Measurements from ENCODE around the gene CNTFR. TPM values are rescaled to one million over a fixed set of nuclear protein-coding genes. Genes with fewer than 3 reads are reported as not detected.

CNTFR gene
- total RNA-seq, 1 donor from 2014 or later: 2.7 TPM

GRCh38 chr9:34558364-34558763 lies 31.2 kb downstream of the CNTFR start:
- Mint-ChIP-seq H3K9me3 (ENCODE audit: low read depth) (peaks cover 2% of the 10 kb centered on the region), H3K27me3 (peaks cover 34% of the 10 kb centered on the region), H3K4me1 (ENCODE audit: low read depth) (peaks cover 10% of the 10 kb centered on the region), H3K27ac (no peak overlapping the region), H3K4me3 (ENCODE audit: low read depth) (no peak overlapping the region), H3K36me3 (ENCODE audit: insufficient read depth) (no peaks in the 10 kb centered on the region)
- DNase-seq (ENCODE audit: low spot score, unreplicated experiment): no peak
- no peak for TF ChIP-seq CTCF (IDR thresholded peaks at IDR 0.05; ENCODE audit: unreplicated experiment)

- DNase-seq (ENCODE audit: low spot score, unreplicated experiment): no peak
- H3K4me3 Mint-ChIP-seq (ENCODE audit: low read depth): no peak overlapping the region
- peaks cover 10% of the 10 kb centered on the region for H3K4me1 Mint-ChIP-seq (ENCODE audit: low read depth)
- H3K27ac Mint-ChIP-seq: no peak overlapping the region
- H3K36me3 Mint-ChIP-seq (ENCODE audit: insufficient read depth): no peaks in the 10 kb centered on the region
- no peaks in the 10 kb centered on the region for H3K9me3 Mint-ChIP-seq (ENCODE audit: low read depth)
- no peak for TF ChIP-seq CTCF (IDR thresholded peaks at IDR 0.05; ENCODE audit: unreplicated experiment)
- peaks cover 30% of the 10 kb centered on the region for H3K27me3 Mint-ChIP-seq
Measured at GRCh38 chr9:34557426-34558321, 31.9 kb downstream of the CNTFR start.

- Mint-ChIP-seq H3K9me3 (ENCODE audit: low read depth) (no peaks in the 10 kb centered on the region), H3K4me3 (ENCODE audit: low read depth) (no peak overlapping the region), H3K27me3 (peaks cover 31% of the 10 kb centered on the region), H3K27ac (no peak overlapping the region), H3K4me1 (ENCODE audit: low read depth) (peaks cover 10% of the 10 kb centered on the region), H3K36me3 (ENCODE audit: insufficient read depth) (no peaks in the 10 kb centered on the region)
- no peak for DNase-seq (ENCODE audit: low spot score, unreplicated experiment)
- TF ChIP-seq CTCF (IDR thresholded peaks at IDR 0.05; ENCODE audit: unreplicated experiment): no peak
Measured at GRCh38 chr9:34556949-34557348, 32.6 kb downstream of the CNTFR start.

- TF ChIP-seq CTCF (IDR thresholded peaks at IDR 0.05; ENCODE audit: unreplicated experiment): no peak
- no peaks in the 10 kb centered on the region for H3K36me3 Mint-ChIP-seq (ENCODE audit: insufficient read depth)
- peaks cover 27% of the 10 kb centered on the region for H3K27me3 Mint-ChIP-seq
- DNase-seq (ENCODE audit: low spot score, unreplicated experiment): no peak
- peaks cover 10% of the 10 kb centered on the region for H3K4me1 Mint-ChIP-seq (ENCODE audit: low read depth)
- H3K4me3 Mint-ChIP-seq (ENCODE audit: low read depth): no peak overlapping the region
- no peaks in the 10 kb centered on the region for H3K9me3 Mint-ChIP-seq (ENCODE audit: low read depth)
- H3K27ac Mint-ChIP-seq: no peak overlapping the region
Measured at GRCh38 chr9:34555936-34556525, 33.5 kb downstream of the CNTFR start.

- DNase-seq (ENCODE audit: low spot score, unreplicated experiment): no peak
- Mint-ChIP-seq H3K4me3 (ENCODE audit: low read depth) (no peak overlapping the region), H3K27me3 (peaks cover 27% of the 10 kb centered on the region), H3K4me1 (ENCODE audit: low read depth) (peaks cover 10% of the 10 kb centered on the region), H3K9me3 (ENCODE audit: low read depth) (no peaks in the 10 kb centered on the region), H3K36me3 (ENCODE audit: insufficient read depth) (no peaks in the 10 kb centered on the region), H3K27ac (no peak overlapping the region)
- TF ChIP-seq CTCF (IDR thresholded peaks at IDR 0.05; ENCODE audit: unreplicated experiment): no peak
Measured at GRCh38 chr9:34555500-34555899, 34.0 kb downstream of the CNTFR start.
